CD4-positive, alpha-beta T cell (primary cell): Measurements from ENCODE around the gene S100A11. TPM values are rescaled to one million over a fixed set of nuclear protein-coding genes. Genes with fewer than 3 reads are reported as not detected.

Experiments used
- ATAC-seq: fragments of 200-7000 bp; cut with Tn5 transposase; one replicate; pipeline ENCODE4 v1.10.0; 2022; ENCODE audit warnings: mild to moderate bottlenecking; ENCODE audit not compliant: poor library complexity
- CTCF ChIA-PET: fragments of 350-600 bp; sonication (Branson Sonifier 250); formaldehyde crosslinking; loops from one replicate; lab custom pipeline; 2021; ENCODE audit warnings: antibody characterized with exemption, inconsistent platforms; lab: Charles Lee
- POLR2A ChIA-PET: fragments of 350-600 bp; sonication (Branson Sonifier 250); formaldehyde crosslinking; loops from one replicate; lab custom pipeline; 2021; ENCODE audit warnings: antibody characterized with exemption, inconsistent platforms; lab: Charles Lee
- DNase-seq, 14 experiments: peaks; one replicate each; pipeline ENCODE4 v3.0.0-alpha.2; 2013 to 2020; ENCODE audit warnings: mixed read lengths in 2 of 14
- H3K27ac ChIP-seq, 2 donors: one replicate each; pipeline versions ENCODE4 v1.5.1 to v1.7.0; 2013; ENCODE audit warnings: low read length in 2 of 2, low read depth in 1 of 2, mild to moderate bottlenecking in 1 of 2
- H3K27me3 ChIP-seq, 2 experiments: 1 replicate in 1 of 2; 2 replicates in 1 of 2; pipeline versions ENCODE4 v1.6.1 to v1.7.0; 2013; ENCODE audit warnings: low read length in 2 of 2, control low read depth in 1 of 2, mild to moderate bottlenecking in 1 of 2, moderate library complexity in 1 of 2; ENCODE audit not compliant: insufficient read depth in 2 of 2, control insufficient read depth in 1 of 2
- H3K36me3 ChIP-seq: one replicate; pipeline ENCODE4 v1.6.1; 2013; ENCODE audit warnings: low read length, control low read depth; ENCODE audit not compliant: insufficient read depth
- H3K4me1 ChIP-seq: one replicate; pipeline ENCODE4 v1.6.1; 2013; ENCODE audit warnings: low read length, control low read depth; ENCODE audit not compliant: insufficient read depth
- H3K4me3 ChIP-seq: one replicate; pipeline ENCODE4 v1.5.1; 2013; ENCODE audit warnings: mild to moderate bottlenecking, low read length, moderate library complexity
- H3K9me3 ChIP-seq, 2 experiments: 1 replicate in 1 of 2; 2 replicates in 1 of 2; pipeline versions ENCODE4 v1.6.1 to v1.7.0; 2013; ENCODE audit warnings: low read length in 2 of 2, mild to moderate bottlenecking in 2 of 2, control low read depth in 1 of 2, moderate library complexity in 1 of 2; ENCODE audit not compliant: control insufficient read depth in 1 of 2, insufficient read depth in 1 of 2
- H3K27ac Mint-ChIP-seq: one replicate; pipeline ENCODE4 v1.8.0; 2020; ENCODE audit warnings: mixed read lengths
- H3K27me3 Mint-ChIP-seq: one replicate; pipeline ENCODE4 v1.8.0; 2021; ENCODE audit warnings: mixed read lengths
- H3K36me3 Mint-ChIP-seq: one replicate; pipeline ENCODE4 v1.8.0; 2021; ENCODE audit warnings: low read depth, mixed read lengths
- H3K4me1 Mint-ChIP-seq: one replicate; pipeline ENCODE4 v1.8.0; 2021; ENCODE audit warnings: low read depth, mixed read lengths
- H3K4me3 Mint-ChIP-seq: one replicate; pipeline ENCODE4 v1.8.0; 2020; ENCODE audit warnings: mild to moderate bottlenecking, mixed read lengths
- H3K9me3 Mint-ChIP-seq: one replicate; pipeline ENCODE4 v1.8.0; 2020; ENCODE audit warnings: mixed read lengths
- CTCF ChIP-seq: fragments of 200-600 bp; IDR thresholded peaks from one replicate; pipeline ENCODE4 v1.8.0; 2022; ENCODE audit warnings: antibody characterized with exemption, mild to moderate bottlenecking
- intact Hi-C, 2 experiments: fragments of 100-400 bp; cut with DNase I in 1 of 2; cut with micrococcal nuclease in 1 of 2; formaldehyde crosslinking; loops; one replicate each; pipeline versions ENCODE4 v1.15.1 to v1.9.0; 2023 to 2025; cut with DNase I, micrococcal nuclease
- total RNA-seq, 174 experiments: library from RNA in 2 of 174; stranded (reverse) in 2 of 174; gene quantifications; one replicate each; pipeline ENCODE4 v1.2.3 and lab custom pipeline; 2021 to 2026

Gene S100A11
- total RNA-seq, 2 experiments from 2014 or later: 23.6 to 24.1 TPM

- H3K9me3 ChIP-seq: no peaks in the 10 kb centered on the region
- ChIA-PET CTCF (interaction anchor here (0.6 to 6.7 kb wide), 4 partner anchors 35 to 70 kb away, joined by 3 to 39 read pairs (median 7); no protein-coding TSS in a partner anchor), POLR2A (interaction anchor here (0.6 kb wide), 1 partner anchor 98 kb away, joined by 3 read pairs; no protein-coding TSS in a partner anchor)
- H3K27me3 ChIP-seq: no peaks in the 10 kb centered on the region
- peaks cover 9% of the 10 kb centered on the region for H3K4me1 ChIP-seq
- no peak overlapping the region for H3K4me3 Mint-ChIP-seq
- peaks cover 16% of the 10 kb centered on the region for H3K27me3 Mint-ChIP-seq
- no peak for TF ChIP-seq CTCF
- no peak for ATAC-seq
- no peak overlapping the region for H3K27ac ChIP-seq
- intact Hi-C loops: loop anchor here in 1 of 2 experiments (5.0 kb wide), 1 partner anchor 471 kb away; no protein-coding TSS in a partner anchor
- H3K4me1 Mint-ChIP-seq: no peaks in the 10 kb centered on the region
- no peak for DNase-seq
- H3K36me3 Mint-ChIP-seq: no peaks in the 10 kb centered on the region
- H3K4me3 ChIP-seq: no peak overlapping the region
- no peaks in the 10 kb centered on the region for H3K36me3 ChIP-seq
- no peaks in the 10 kb centered on the region for H3K9me3 Mint-ChIP-seq
- H3K27ac Mint-ChIP-seq: no peak overlapping the region
Measured at GRCh38 chr1:152002960-152003359, 33.8 kb downstream of the S100A11 start.

GRCh38 chr1:152001631-152002584 is 34.9 kb downstream of the S100A11 start:
- intact Hi-C loops: loop anchor here (1.0 to 5.0 kb wide), 4 partner anchors 34 to 470 kb away; no protein-coding TSS in a partner anchor
- DNase-seq: peak; percentile 62 to 86 (median 75)
- H3K27me3 Mint-ChIP-seq: peaks cover 13% of the 10 kb centered on the region

More at GRCh38 chr1:152001631-152002584, 34.9 kb downstream of the S100A11 start:
- Histone ChIP-seq H3K36me3 (no peaks in the 10 kb centered on the region), H3K27ac (no peak overlapping the region), H3K4me1 (peaks cover 9% of the 10 kb centered on the region), H3K27me3 (no peaks in the 10 kb centered on the region), H3K4me3 (no peak overlapping the region), H3K9me3 (no peaks in the 10 kb centered on the region)
- H3K27ac Mint-ChIP-seq: no peak overlapping the region
- no peaks in the 10 kb centered on the region for H3K36me3 Mint-ChIP-seq
- no peak overlapping the region for H3K4me3 Mint-ChIP-seq
- peak; percentile 87 for ATAC-seq
- CTCF ChIA-PET: interaction anchor here (0.6 to 7.3 kb wide), 26 partner anchors 11 to 457 kb away, joined by 3 to 93 read pairs (median 4); no protein-coding TSS in a partner anchor
- POLR2A ChIA-PET: interaction anchor here (0.8 to 1.6 kb wide), 7 partner anchors 9 to 523 kb away, joined by 3 to 18 read pairs (median 4); partner anchors contain the start of gene S100A10
- no peaks in the 10 kb centered on the region for H3K9me3 Mint-ChIP-seq
- H3K4me1 Mint-ChIP-seq: no peaks in the 10 kb centered on the region
- peak; percentile 95 for TF ChIP-seq CTCF
